Measurements from ENCODE around the gene PPP2R2B. TPM values are rescaled to one million over a fixed set of nuclear protein-coding genes. Genes with fewer than 3 reads are reported as not detected.

PPP2R2B gene
- total RNA-seq, 1 donor from 2014 or later = 0.95 TPM

DNA sequence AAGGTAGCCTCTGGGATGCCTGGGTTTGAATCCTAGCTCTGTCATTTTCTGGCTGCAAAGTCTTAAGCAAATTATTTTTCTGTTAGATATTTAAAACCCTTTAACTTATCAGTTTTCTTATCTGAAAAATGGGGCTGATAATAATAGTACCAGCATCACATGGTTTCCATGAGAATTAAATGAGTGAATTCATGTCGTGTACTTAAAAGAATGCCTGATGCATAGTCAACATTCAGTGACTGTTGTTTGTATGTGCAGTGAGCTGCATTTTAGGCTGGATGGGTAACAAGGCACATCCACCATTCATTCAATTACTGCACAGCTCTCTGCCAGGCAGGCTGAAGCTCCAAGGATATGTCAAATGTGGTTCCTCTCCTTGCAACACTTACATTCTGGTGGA is 122.0 kb downstream of the PPP2R2B start:
- TF ChIP-seq, protein P1, sequence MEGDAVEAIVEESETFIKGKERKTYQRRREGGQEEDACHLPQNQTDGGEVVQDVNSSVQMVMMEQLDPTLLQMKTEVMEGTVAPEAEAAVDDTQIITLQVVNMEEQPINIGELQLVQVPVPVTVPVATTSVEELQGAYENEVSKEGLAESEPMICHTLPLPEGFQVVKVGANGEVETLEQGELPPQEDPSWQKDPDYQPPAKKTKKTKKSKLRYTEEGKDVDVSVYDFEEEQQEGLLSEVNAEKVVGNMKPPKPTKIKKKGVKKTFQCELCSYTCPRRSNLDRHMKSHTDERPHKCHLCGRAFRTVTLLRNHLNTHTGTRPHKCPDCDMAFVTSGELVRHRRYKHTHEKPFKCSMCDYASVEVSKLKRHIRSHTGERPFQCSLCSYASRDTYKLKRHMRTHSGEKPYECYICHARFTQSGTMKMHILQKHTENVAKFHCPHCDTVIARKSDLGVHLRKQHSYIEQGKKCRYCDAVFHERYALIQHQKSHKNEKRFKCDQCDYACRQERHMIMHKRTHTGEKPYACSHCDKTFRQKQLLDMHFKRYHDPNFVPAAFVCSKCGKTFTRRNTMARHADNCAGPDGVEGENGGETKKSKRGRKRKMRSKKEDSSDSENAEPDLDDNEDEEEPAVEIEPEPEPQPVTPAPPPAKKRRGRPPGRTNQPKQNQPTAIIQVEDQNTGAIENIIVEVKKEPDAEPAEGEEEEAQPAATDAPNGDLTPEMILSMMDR (IDR thresholded peaks at IDR 0.05) = no peak
- ATAC-seq (no peak), DNase-seq (no peak)
- Histone ChIP-seq H3K4me3 (no peak overlapping the region), H3K27me3 (ENCODE audit: low read depth) (no peaks in the 10 kb centered on the region), H3K9me3 (no peaks in the 10 kb centered on the region), H3K36me3 (no peaks in the 10 kb centered on the region), H3K4me1 (peaks cover 4% of the 10 kb centered on the region), H3K27ac (no peak overlapping the region)
- intact Hi-C loops (cut with DNase I) = no loop called here

GRCh38 chr5:146755793-146756192 is 122.8 kb downstream of the PPP2R2B start:
- Histone ChIP-seq H3K36me3 (no peaks in the 10 kb centered on the region), H3K9me3 (no peaks in the 10 kb centered on the region), H3K27ac (no peak overlapping the region), H3K4me3 (no peak overlapping the region), H3K4me1 (peaks cover 4% of the 10 kb centered on the region), H3K27me3 (ENCODE audit: low read depth) (no peaks in the 10 kb centered on the region)
- TF ChIP-seq, protein P1 (IDR thresholded peaks at IDR 0.05) = no peak
- no peak for ATAC-seq
- no peak for DNase-seq
- intact Hi-C loops (cut with DNase I) = no loop called here

- Histone ChIP-seq H3K27me3 (ENCODE audit: low read depth) (no peaks in the 10 kb centered on the region), H3K27ac (no peak overlapping the region), H3K4me3 (no peak overlapping the region), H3K9me3 (no peaks in the 10 kb centered on the region), H3K36me3 (no peaks in the 10 kb centered on the region), H3K4me1 (peaks cover 4% of the 10 kb centered on the region)
- ATAC-seq (no peak), DNase-seq (no peak)
- intact Hi-C loops (cut with DNase I) = no loop called here
- TF ChIP-seq, protein P1 (IDR thresholded peaks at IDR 0.05) = no peak
Measured at GRCh38 chr5:146754621-146755020, 123.9 kb downstream of the PPP2R2B start.

DNA sequence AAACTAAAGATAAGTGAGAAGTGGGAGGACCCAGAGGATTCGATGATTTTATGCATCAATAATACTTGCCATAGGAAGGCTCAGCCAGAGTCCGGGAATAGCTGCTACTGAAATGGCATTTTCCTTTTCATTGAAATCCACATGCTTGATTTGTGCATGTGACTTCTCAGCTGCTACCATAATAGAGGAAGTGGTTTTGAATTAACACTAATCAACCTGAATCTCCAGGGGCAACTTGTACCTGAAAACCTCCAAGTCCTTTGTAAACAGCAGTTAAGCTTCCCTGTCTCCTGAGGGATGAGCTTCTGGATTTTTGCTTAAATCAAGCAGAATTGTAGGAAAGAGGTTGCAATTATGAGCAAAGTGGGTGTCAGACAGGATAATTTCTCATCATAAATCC is 124.9 kb downstream of the PPP2R2B start:
- Histone ChIP-seq H3K9me3 (no peaks in the 10 kb centered on the region), H3K4me1 (peaks cover 4% of the 10 kb centered on the region), H3K4me3 (no peak overlapping the region), H3K27me3 (ENCODE audit: low read depth) (no peaks in the 10 kb centered on the region), H3K36me3 (no peaks in the 10 kb centered on the region), H3K27ac (no peak overlapping the region)
- intact Hi-C loops (cut with DNase I) = no loop called here
- ATAC-seq = no peak
- TF ChIP-seq, protein P1 (IDR thresholded peaks at IDR 0.05) = no peak
- DNase-seq = no peak

DNA sequence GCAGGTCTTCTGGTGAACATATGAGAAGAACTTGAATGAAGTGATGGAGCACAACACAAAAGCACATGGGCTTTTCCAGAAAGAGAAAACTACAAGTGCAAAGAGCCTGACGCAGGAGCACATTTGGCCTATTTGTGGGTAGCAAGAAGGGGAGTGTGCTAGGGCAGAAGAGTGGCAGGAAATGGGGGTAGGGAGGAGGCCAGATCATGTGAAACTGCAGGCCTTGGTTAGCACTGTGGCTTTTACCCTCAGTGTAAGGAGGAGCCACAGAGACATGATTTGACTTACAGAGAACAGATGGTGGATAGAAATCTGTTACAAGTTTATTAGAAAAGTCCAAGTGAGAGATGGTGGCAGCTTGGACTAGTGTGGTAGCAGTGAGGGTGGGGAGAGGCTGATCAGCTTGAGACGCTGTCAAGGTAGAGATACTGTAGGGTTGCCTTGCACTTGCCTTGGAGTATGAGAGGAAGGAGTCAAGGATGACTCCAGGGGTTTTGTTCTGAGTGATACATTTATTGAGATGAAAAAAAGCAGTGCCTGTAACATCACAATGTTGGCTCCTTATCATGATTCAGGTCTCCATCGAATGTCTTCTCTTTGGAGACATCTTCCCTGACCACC is 126.7 kb downstream of the PPP2R2B start:
- peak; percentile 66 to 82 for ATAC-seq
- no peaks in the 10 kb centered on the region for H3K36me3 ChIP-seq
- intact Hi-C loops (cut with DNase I) = no loop called here
- DNase-seq = no peak
- H3K27ac ChIP-seq = no peak overlapping the region
- TF ChIP-seq, protein P1 (IDR thresholded peaks at IDR 0.05) = no peak
- H3K27me3 ChIP-seq (ENCODE audit: low read depth) = no peaks in the 10 kb centered on the region
- H3K4me3 ChIP-seq = no peak overlapping the region
- peaks cover 4% of the 10 kb centered on the region for H3K4me1 ChIP-seq
- H3K9me3 ChIP-seq = no peaks in the 10 kb centered on the region
